OCI-LY1 (cell line): ENCODE results near the gene ZNF462.

Source experiments
- EZH2 ChIP-seq: fragments of 200-600 bp; sonication (generic), shearing (Covaris generic); IDR thresholded peaks from 2 replicates; pipeline ENCODE4 v1.8.0; 2017; ENCODE audit warnings: borderline replicate concordance, mixed run types, mild to moderate bottlenecking, antibody characterized with exemption, low read length, moderate library complexity, mixed read lengths
- TF ChIP-seq, protein P1 (sequence below): fragments of 200-600 bp; sonication (generic), shearing (Covaris generic); IDR thresholded peaks from 2 replicates; pipeline ENCODE4 v1.5.1; 2017; ENCODE audit warnings: mild to moderate bottlenecking, antibody characterized with exemption, low read length, moderate library complexity, mixed read lengths

DNA sequence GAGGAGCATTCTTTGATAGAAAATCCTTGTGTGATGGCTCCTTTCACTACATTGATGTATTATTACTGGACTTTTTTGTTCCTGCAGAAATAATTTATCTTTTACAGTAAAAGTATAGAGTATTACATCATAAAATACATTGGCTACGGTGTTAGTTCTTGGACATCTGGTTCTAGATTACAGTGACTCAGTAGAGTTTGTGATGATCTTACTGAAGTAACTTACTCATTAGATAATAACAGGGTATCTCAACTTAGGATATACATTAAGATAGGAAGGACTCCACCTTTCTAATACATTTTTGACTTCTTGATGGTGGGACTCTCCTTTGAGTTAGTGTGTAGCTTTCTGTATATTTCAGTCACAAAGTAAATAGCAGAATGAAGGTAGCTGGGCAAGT, 59.1 kb downstream of the ZNF462 start:
- no peak for TF ChIP-seq EZH2
- TF ChIP-seq, protein P1, sequence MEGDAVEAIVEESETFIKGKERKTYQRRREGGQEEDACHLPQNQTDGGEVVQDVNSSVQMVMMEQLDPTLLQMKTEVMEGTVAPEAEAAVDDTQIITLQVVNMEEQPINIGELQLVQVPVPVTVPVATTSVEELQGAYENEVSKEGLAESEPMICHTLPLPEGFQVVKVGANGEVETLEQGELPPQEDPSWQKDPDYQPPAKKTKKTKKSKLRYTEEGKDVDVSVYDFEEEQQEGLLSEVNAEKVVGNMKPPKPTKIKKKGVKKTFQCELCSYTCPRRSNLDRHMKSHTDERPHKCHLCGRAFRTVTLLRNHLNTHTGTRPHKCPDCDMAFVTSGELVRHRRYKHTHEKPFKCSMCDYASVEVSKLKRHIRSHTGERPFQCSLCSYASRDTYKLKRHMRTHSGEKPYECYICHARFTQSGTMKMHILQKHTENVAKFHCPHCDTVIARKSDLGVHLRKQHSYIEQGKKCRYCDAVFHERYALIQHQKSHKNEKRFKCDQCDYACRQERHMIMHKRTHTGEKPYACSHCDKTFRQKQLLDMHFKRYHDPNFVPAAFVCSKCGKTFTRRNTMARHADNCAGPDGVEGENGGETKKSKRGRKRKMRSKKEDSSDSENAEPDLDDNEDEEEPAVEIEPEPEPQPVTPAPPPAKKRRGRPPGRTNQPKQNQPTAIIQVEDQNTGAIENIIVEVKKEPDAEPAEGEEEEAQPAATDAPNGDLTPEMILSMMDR = no peak
